ENCODE data around the gene SYMPK.
A peak's percentile ranks its signal among the peaks of the same experiment; 100 is the strongest.

SYMPK gene

GRCh38 chr19:45770192-45771101, 92.5 kb downstream of the SYMPK start:
- Histone ChIP-seq H3K4me1 (ENCODE audit: control insufficient read depth, low read length) (peaks cover 37% of the 10 kb centered on the region), H3K9me2 (replicated peaks; ENCODE audit: control insufficient read depth, low read length) (no peaks in the 10 kb centered on the region), H3K27ac (ENCODE audit: low read depth, low read length) (peak overlapping the region; percentile 28; the same call in 1 of the 2 replicates), H3K27me3 (ENCODE audit: control insufficient read depth, low read length) (peaks cover 8% of the 10 kb centered on the region), H4K20me1 (ENCODE audit: control insufficient read depth, insufficient read depth, low read depth, low read length) (no peaks in the 10 kb centered on the region), H3K4me3 (ENCODE audit: low read length) (peak overlapping the region; percentile 79), H3K4me2 (ENCODE audit: low read length) (peak overlapping the region; percentile 77), H3F3A (ENCODE audit: control insufficient read depth, insufficient read depth) (peaks cover 5% of the 10 kb centered on the region; the same call in 1 of the 2 replicates), H3K36me3 (ENCODE audit: control insufficient read depth, low read length) (no peaks in the 10 kb centered on the region), H3K9me3 (ENCODE audit: control insufficient read depth, insufficient read depth, low read length) (no peaks in the 10 kb centered on the region), H3K79me2 (ENCODE audit: control insufficient read depth, low read length) (no peaks in the 10 kb centered on the region)
- TF ChIP-seq CTCF (IDR thresholded peaks at IDR 0.05; ENCODE audit: low read depth, low read length, poor library complexity, severe bottlenecking): peak; percentile 96
- no peak for TF ChIP-seq EZH2phosphoT487 (IDR thresholded peaks at IDR 0.05; ENCODE audit: borderline replicate concordance, low read length)

GRCh38 chr19:45769821-45770191, 93.1 kb downstream of the SYMPK start:
- H3K4me3 ChIP-seq (ENCODE audit: low read length): peak overlapping the region; percentile 79
- peaks cover 5% of the 10 kb centered on the region; the same call in 1 of the 2 replicates for H3F3A ChIP-seq (ENCODE audit: control insufficient read depth, insufficient read depth)
- H4K20me1 ChIP-seq (ENCODE audit: control insufficient read depth, insufficient read depth, low read depth, low read length): no peaks in the 10 kb centered on the region
- H3K9me3 ChIP-seq (ENCODE audit: control insufficient read depth, insufficient read depth, low read length): no peaks in the 10 kb centered on the region
- peak overlapping the region; percentile 28; the same call in 1 of the 2 replicates for H3K27ac ChIP-seq (ENCODE audit: low read depth, low read length)
- H3K9me2 ChIP-seq (replicated peaks; ENCODE audit: control insufficient read depth, low read length): no peaks in the 10 kb centered on the region
- TF ChIP-seq EZH2phosphoT487 (IDR thresholded peaks at IDR 0.05; ENCODE audit: borderline replicate concordance, low read length) (no peak), CTCF (IDR thresholded peaks at IDR 0.05; ENCODE audit: low read depth, low read length, poor library complexity, severe bottlenecking) (no peak)
- H3K4me2 ChIP-seq (ENCODE audit: low read length): peak overlapping the region; percentile 77
- peaks cover 37% of the 10 kb centered on the region for H3K4me1 ChIP-seq (ENCODE audit: control insufficient read depth, low read length)
- no peaks in the 10 kb centered on the region for H3K36me3 ChIP-seq (ENCODE audit: control insufficient read depth, low read length)
- H3K79me2 ChIP-seq (ENCODE audit: control insufficient read depth, low read length): no peaks in the 10 kb centered on the region
- H3K27me3 ChIP-seq (ENCODE audit: control insufficient read depth, low read length): peaks cover 8% of the 10 kb centered on the region

GRCh38 chr19:45768984-45769782, 93.8 kb downstream of the SYMPK start, which contains the start of gene SIX5:
Gene SIX5, minus strand, starts transcription at chr19:45769252. Its CDS starts 408 bp downstream, at chr19:45768844.
- Histone ChIP-seq H3K4me3 (ENCODE audit: low read length) (peak within 1 kb of the TSS; percentile 84), H3K79me2 (ENCODE audit: control insufficient read depth, low read length) (no peaks in the 10 kb centered on the region), H3K36me3 (ENCODE audit: control insufficient read depth, low read length) (no peaks in the 10 kb centered on the region), H3K4me2 (ENCODE audit: low read length) (peak within 1 kb of the TSS; percentile 98), H3K27ac (ENCODE audit: low read depth, low read length) (peak within 1 kb of the TSS; percentile 37), H4K20me1 (ENCODE audit: control insufficient read depth, insufficient read depth, low read depth, low read length) (no peaks in the 10 kb centered on the region), H3K9me2 (replicated peaks; ENCODE audit: control insufficient read depth, low read length) (no peaks in the 10 kb centered on the region), H3K9me3 (ENCODE audit: control insufficient read depth, insufficient read depth, low read length) (no peaks in the 10 kb centered on the region), H3F3A (ENCODE audit: control insufficient read depth, insufficient read depth) (peaks cover 5% of the 10 kb centered on the region; the same call in 1 of the 2 replicates), H3K4me1 (ENCODE audit: control insufficient read depth, low read length) (peaks cover 37% of the 10 kb centered on the region), H3K27me3 (ENCODE audit: control insufficient read depth, low read length) (peaks cover 8% of the 10 kb centered on the region)
- no peak for TF ChIP-seq CTCF (IDR thresholded peaks at IDR 0.05; ENCODE audit: low read depth, low read length, poor library complexity, severe bottlenecking)
- TF ChIP-seq EZH2phosphoT487 (IDR thresholded peaks at IDR 0.05; ENCODE audit: borderline replicate concordance, low read length): no peak

Data from DOHH2 (cell line).